Endodermal cell (in vitro differentiated cells): ENCODE results near the gene FYCO1. TPM values are rescaled to one million over a fixed set of nuclear protein-coding genes. Genes with fewer than 3 reads are reported as not detected.

Source experiments
- DNase-seq: peaks from one replicate; pipeline ENCODE4 v3.0.0-alpha.2; 2017
- H3K27ac ChIP-seq: 2 replicates; pipeline ENCODE4 v1.5.1; 2013; ENCODE audit warnings: mild to moderate bottlenecking, low read depth, low read length, moderate library complexity
- H3K27me3 ChIP-seq: 2 replicates; pipeline ENCODE4 v1.6.1; 2013; ENCODE audit warnings: mild to moderate bottlenecking, low read length, moderate library complexity; ENCODE audit not compliant: insufficient read depth, control insufficient read depth, poor library complexity, severe bottlenecking
- H3K36me3 ChIP-seq: 2 replicates; pipeline ENCODE4 v1.7.0; 2013; ENCODE audit warnings: mild to moderate bottlenecking, low read length, moderate library complexity; ENCODE audit not compliant: control insufficient read depth, insufficient read depth
- H3K4me1 ChIP-seq: one replicate; pipeline ENCODE4 v1.7.0; 2013; ENCODE audit warnings: low read length; ENCODE audit not compliant: control insufficient read depth, insufficient read depth
- H3K4me3 ChIP-seq: 2 replicates; pipeline ENCODE4 v1.5.1; 2013; ENCODE audit warnings: mild to moderate bottlenecking, low read length, moderate library complexity
- H3K9ac ChIP-seq: 2 replicates; pipeline ENCODE4 v1.6.1; 2013; ENCODE audit warnings: mild to moderate bottlenecking, low read length, moderate library complexity; ENCODE audit not compliant: poor library complexity, severe bottlenecking; ENCODE audit errors: extremely low read depth
- H3K9me3 ChIP-seq: 2 replicates; pipeline ENCODE4 v1.6.1; 2013; ENCODE audit warnings: mild to moderate bottlenecking, low read length, moderate library complexity; ENCODE audit not compliant: control insufficient read depth
- H3K27ac Mint-ChIP-seq: 2 replicates; pipeline ENCODE4 v1.8.0; 2020; ENCODE audit warnings: mixed read lengths
- H3K27me3 Mint-ChIP-seq: 2 replicates; pipeline ENCODE4 v1.8.0; 2021; ENCODE audit warnings: mild to moderate bottlenecking, mixed read lengths; ENCODE audit not compliant: insufficient read depth
- H3K36me3 Mint-ChIP-seq: 2 replicates; pipeline ENCODE4 v1.8.0; 2020; ENCODE audit warnings: low read depth, mixed read lengths
- H3K4me1 Mint-ChIP-seq: 2 replicates; pipeline ENCODE4 v1.8.0; 2020; ENCODE audit warnings: mixed read lengths
- H3K4me3 Mint-ChIP-seq: 2 replicates; pipeline ENCODE4 v1.8.0; 2020; ENCODE audit warnings: mild to moderate bottlenecking, moderate library complexity, mixed read lengths
- H3K9me3 Mint-ChIP-seq: 2 replicates; pipeline ENCODE4 v1.8.0; 2020; ENCODE audit warnings: mild to moderate bottlenecking, mixed read lengths
- CTCF ChIP-seq: fragments of 200-600 bp; sonication (generic); conservative IDR thresholded peaks from 2 replicates; pipeline ENCODE4 v1.5.0; 2021; ENCODE audit warnings: antibody characterized with exemption, mild to moderate bottlenecking
- WGBS, 2 experiments: methylation state at CpG; one replicate each; pipeline versions ENCODE4 v1.1.5 to v1.1.7; 2013; ENCODE audit warnings: missing lambda C conversion rate in 2 of 2, mixed read lengths in 1 of 2; ENCODE audit not compliant: insufficient coverage in 1 of 2, insufficient read length in 1 of 2; 5-methylcytosine and 5-hydroxymethylcytosine counted together
- total RNA-seq, 2 donors: library from RNA; stranded (reverse); fragmentation: NEBNext Ultra II Directional in 1 of 2; extraction: Animal tissue kit (Norgen Biotek cat#: 25700) in 1 of 2; gene quantifications; 2 replicates in 1 of 2; 3 replicates in 1 of 2; pipeline ENCODE4 v1.2.1, GENCODE V29; 2021

Gene FYCO1
- total RNA-seq, 2 donors from 2014 or later, result 11.3 to 11.8 TPM

- DNase-seq, result no peak
- Mint-ChIP-seq H3K36me3 (peaks cover 54% of the 10 kb centered on the region), H3K9me3 (no peaks in the 10 kb centered on the region), H3K27ac (no peak overlapping the region), H3K4me1 (no peaks in the 10 kb centered on the region), H3K4me3 (no peak overlapping the region), H3K27me3 (no peaks in the 10 kb centered on the region)
- H3K27me3 ChIP-seq, result no peaks in the 10 kb centered on the region
- WGBS, 2 experiments, result 83 to 94% methylated on average over 2 to 3 of the region's 3 CpGs
- H3K4me1 ChIP-seq, result no peaks in the 10 kb centered on the region
- no peaks in the 10 kb centered on the region for H3K9me3 ChIP-seq
- H3K9ac ChIP-seq, result no peak overlapping the region
- H3K27ac ChIP-seq, result no peak overlapping the region
- H3K4me3 ChIP-seq, result no peak overlapping the region
- no peak for TF ChIP-seq CTCF
- H3K36me3 ChIP-seq, result peaks cover 41% of the 10 kb centered on the region
Measured at GRCh38 chr3:45969953-45970352, 25.7 kb downstream of the FYCO1 start.

- peaks cover 54% of the 10 kb centered on the region for H3K36me3 Mint-ChIP-seq
Measured at GRCh38 chr3:45969116-45969515, 26.5 kb downstream of the FYCO1 start.

GRCh38 chr3:45968706-45969105 is 26.9 kb downstream of the FYCO1 start:
- Mint-ChIP-seq H3K27ac (peak overlapping the region; percentile 81), H3K36me3 (peaks cover 58% of the 10 kb centered on the region), H3K4me1 (no peaks in the 10 kb centered on the region), H3K4me3 (no peak overlapping the region), H3K9me3 (no peaks in the 10 kb centered on the region), H3K27me3 (no peaks in the 10 kb centered on the region)
- Histone ChIP-seq H3K9ac (no peak overlapping the region), H3K27ac (no peak overlapping the region), H3K4me3 (no peak overlapping the region), H3K9me3 (no peaks in the 10 kb centered on the region), H3K27me3 (no peaks in the 10 kb centered on the region), H3K36me3 (peaks cover 49% of the 10 kb centered on the region), H3K4me1 (no peaks in the 10 kb centered on the region)
- WGBS, 2 experiments, result 89 to 100% methylated on average over 1 to 2 of the region's 2 CpGs
- no peak for TF ChIP-seq CTCF
- no peak for DNase-seq

More at GRCh38 chr3:45969116-45969515, 26.5 kb downstream of the FYCO1 start:
- Mint-ChIP-seq H3K27ac (no peak overlapping the region), H3K27me3 (no peaks in the 10 kb centered on the region), H3K9me3 (no peaks in the 10 kb centered on the region), H3K4me3 (no peak overlapping the region), H3K4me1 (no peaks in the 10 kb centered on the region)
- DNase-seq, result no peak
- Histone ChIP-seq H3K9ac (no peak overlapping the region), H3K9me3 (no peaks in the 10 kb centered on the region), H3K4me1 (no peaks in the 10 kb centered on the region), H3K27ac (no peak overlapping the region), H3K36me3 (peaks cover 45% of the 10 kb centered on the region), H3K4me3 (no peak overlapping the region), H3K27me3 (no peaks in the 10 kb centered on the region)
- no peak for TF ChIP-seq CTCF
- 99 to 100% methylated on average over 1 to 3 of the region's 3 CpGs for WGBS, 2 experiments
